Calu3 (cell line): ENCODE data around the gene MRPS23. TPM values are rescaled to one million over a fixed set of nuclear protein-coding genes. Genes with fewer than 3 reads are reported as not detected.

ENCODE experiments used
- BruUV-seq: library from RNA; stranded (reverse); fragments of 400-500 nt; replicated peaks from 2 replicates; lab custom pipeline; 2021; lab: Mats Ljungman, UMichigan
- CTCF ChIA-PET: fragments of 300-600 bp; sonication (Branson Sonifier 250); formaldehyde crosslinking; loops from one replicate; lab custom pipeline; 2022; ENCODE audit warnings: antibody characterized with exemption; lab: Charles Lee
- DNase-seq: peaks from one replicate; pipeline ENCODE4 v3.0.0; 2022
- H3K27ac Mint-ChIP-seq: one replicate; pipeline ENCODE4 v1.8.0; 2022; ENCODE audit warnings: mixed read lengths; ENCODE audit not compliant: unreplicated experiment
- H3K27me3 Mint-ChIP-seq: one replicate; pipeline ENCODE4 v1.8.0; 2022; ENCODE audit warnings: mixed read lengths; ENCODE audit not compliant: unreplicated experiment
- H3K36me3 Mint-ChIP-seq: one replicate; pipeline ENCODE4 v1.8.0; 2022; ENCODE audit warnings: mild to moderate bottlenecking, moderate library complexity, mixed read lengths; ENCODE audit not compliant: insufficient read depth, unreplicated experiment
- H3K4me1 Mint-ChIP-seq: one replicate; pipeline ENCODE4 v1.8.0; 2022; ENCODE audit warnings: mild to moderate bottlenecking, low read depth, mixed read lengths; ENCODE audit not compliant: unreplicated experiment
- H3K4me3 Mint-ChIP-seq: one replicate; pipeline ENCODE4 v1.8.0; 2022; ENCODE audit warnings: mild to moderate bottlenecking, low read depth, moderate library complexity, mixed read lengths; ENCODE audit not compliant: unreplicated experiment
- H3K9me3 Mint-ChIP-seq: one replicate; pipeline ENCODE4 v1.8.0; 2022; ENCODE audit warnings: low read depth, mixed read lengths; ENCODE audit not compliant: unreplicated experiment
- CTCF ChIP-seq: fragments of 200-600 bp; IDR thresholded peaks from one replicate; pipeline ENCODE4 v1.8.0; 2022; ENCODE audit warnings: antibody characterized with exemption; ENCODE audit not compliant: unreplicated experiment
- intact Hi-C: fragments of 100-400 bp; cut with micrococcal nuclease; formaldehyde crosslinking; loops from one replicate; pipeline ENCODE4 v1.10.0; 2022; ENCODE audit not compliant: unreplicated experiment
- total RNA-seq: library from RNA; stranded (reverse); gene quantifications from 2 replicates; pipeline ENCODE4 v1.2.3, GENCODE V29; 2022

Gene MRPS23
- total RNA-seq, 1 experiment from 2014 or later = 38.1 TPM

GRCh38 chr17:57866319-57866718 is 16.5 kb upstream of the MRPS23 start:
- Mint-ChIP-seq H3K4me3 (no peak overlapping the region), H3K27me3 (no peaks in the 10 kb centered on the region), H3K4me1 (peaks cover 10% of the 10 kb centered on the region), H3K27ac (no peak overlapping the region), H3K36me3 (peaks cover 32% of the 10 kb centered on the region), H3K9me3 (no peaks in the 10 kb centered on the region)
- BruUV-seq = no TSS peak
- no peak for DNase-seq
- CTCF ChIA-PET = interaction anchor here (0.7 kb wide), 1 partner anchor 321 kb away, joined by 4 read pairs; no protein-coding TSS in a partner anchor
- intact Hi-C loops = no loop called here
- TF ChIP-seq CTCF = no peak

GRCh38 chr17:57864273-57864672 is 14.4 kb upstream of the MRPS23 start:
- H3K36me3 Mint-ChIP-seq = peaks cover 38% of the 10 kb centered on the region
- intact Hi-C loops = no loop called here

GRCh38 chr17:57862694-57863667 is 13.1 kb upstream of the MRPS23 start:
- Mint-ChIP-seq H3K4me1 (peaks cover 8% of the 10 kb centered on the region), H3K36me3 (peaks cover 42% of the 10 kb centered on the region), H3K27me3 (no peaks in the 10 kb centered on the region), H3K27ac (no peak overlapping the region), H3K4me3 (no peak overlapping the region), H3K9me3 (no peaks in the 10 kb centered on the region)
- CTCF ChIA-PET = no interaction called here
- no TSS peak for BruUV-seq
- TF ChIP-seq CTCF = no peak
- no peak for DNase-seq
- intact Hi-C loops = no loop called here

More at GRCh38 chr17:57864273-57864672, 14.4 kb upstream of the MRPS23 start:
- no peak for TF ChIP-seq CTCF
- Mint-ChIP-seq H3K27ac (no peak overlapping the region), H3K27me3 (no peaks in the 10 kb centered on the region), H3K9me3 (no peaks in the 10 kb centered on the region), H3K4me1 (peaks cover 10% of the 10 kb centered on the region), H3K4me3 (no peak overlapping the region)
- CTCF ChIA-PET = interaction anchor here (0.7 kb wide), 1 partner anchor 117 kb away, joined by 4 read pairs; no protein-coding TSS in a partner anchor
- DNase-seq = no peak
- BruUV-seq = no TSS peak

GRCh38 chr17:57861790-57862693 is 12.2 kb upstream of the MRPS23 start:
- Mint-ChIP-seq H3K36me3 (peaks cover 37% of the 10 kb centered on the region), H3K27ac (no peak overlapping the region), H3K9me3 (no peaks in the 10 kb centered on the region), H3K4me1 (no peaks in the 10 kb centered on the region), H3K4me3 (peak overlapping the region; percentile 73), H3K27me3 (no peaks in the 10 kb centered on the region)
- peak; percentile 41 for DNase-seq
- TF ChIP-seq CTCF = no peak
- intact Hi-C loops = no loop called here
- no TSS peak for BruUV-seq
- CTCF ChIA-PET = interaction anchor here (1.2 to 3.1 kb wide), 3 partner anchors 41 to 138 kb away, joined by 4 to 17 read pairs (median 4); no protein-coding TSS in a partner anchor
